Calu3 (cell line): ENCODE data around the gene NMRAL1. TPM values are rescaled to one million over a fixed set of nuclear protein-coding genes. Genes with fewer than 3 reads are reported as not detected.

ENCODE experiments used
- BruUV-seq: library from RNA; stranded (reverse); fragments of 400-500 nt; replicated peaks from 2 replicates; lab custom pipeline; 2021; lab: Mats Ljungman, UMichigan
- CTCF ChIA-PET: fragments of 300-600 bp; sonication (Branson Sonifier 250); formaldehyde crosslinking; loops from one replicate; lab custom pipeline; 2022; ENCODE audit warnings: antibody characterized with exemption; lab: Charles Lee
- DNase-seq: peaks from one replicate; pipeline ENCODE4 v3.0.0; 2022
- H3K27ac Mint-ChIP-seq: one replicate; pipeline ENCODE4 v1.8.0; 2022; ENCODE audit warnings: mixed read lengths; ENCODE audit not compliant: unreplicated experiment
- H3K27me3 Mint-ChIP-seq: one replicate; pipeline ENCODE4 v1.8.0; 2022; ENCODE audit warnings: mixed read lengths; ENCODE audit not compliant: unreplicated experiment
- H3K36me3 Mint-ChIP-seq: one replicate; pipeline ENCODE4 v1.8.0; 2022; ENCODE audit warnings: mild to moderate bottlenecking, moderate library complexity, mixed read lengths; ENCODE audit not compliant: insufficient read depth, unreplicated experiment
- H3K4me1 Mint-ChIP-seq: one replicate; pipeline ENCODE4 v1.8.0; 2022; ENCODE audit warnings: mild to moderate bottlenecking, low read depth, mixed read lengths; ENCODE audit not compliant: unreplicated experiment
- H3K4me3 Mint-ChIP-seq: one replicate; pipeline ENCODE4 v1.8.0; 2022; ENCODE audit warnings: mild to moderate bottlenecking, low read depth, moderate library complexity, mixed read lengths; ENCODE audit not compliant: unreplicated experiment
- H3K9me3 Mint-ChIP-seq: one replicate; pipeline ENCODE4 v1.8.0; 2022; ENCODE audit warnings: low read depth, mixed read lengths; ENCODE audit not compliant: unreplicated experiment
- CTCF ChIP-seq: fragments of 200-600 bp; IDR thresholded peaks from one replicate; pipeline ENCODE4 v1.8.0; 2022; ENCODE audit warnings: antibody characterized with exemption; ENCODE audit not compliant: unreplicated experiment
- intact Hi-C: fragments of 100-400 bp; cut with micrococcal nuclease; formaldehyde crosslinking; loops from one replicate; pipeline ENCODE4 v1.10.0; 2022; ENCODE audit not compliant: unreplicated experiment
- total RNA-seq: library from RNA; stranded (reverse); gene quantifications from 2 replicates; pipeline ENCODE4 v1.2.3, GENCODE V29; 2022

Gene NMRAL1
- total RNA-seq, 1 experiment from 2014 or later: 101 TPM

- Mint-ChIP-seq H3K36me3 (peaks cover 15% of the 10 kb centered on the region), H3K4me3 (peak overlapping the region; percentile 26), H3K4me1 (peaks cover 76% of the 10 kb centered on the region), H3K27me3 (no peaks in the 10 kb centered on the region), H3K9me3 (no peaks in the 10 kb centered on the region), H3K27ac (peak overlapping the region; percentile 58)
- TF ChIP-seq CTCF: no peak
- intact Hi-C loops: no loop called here
- no peak for DNase-seq
- CTCF ChIA-PET: interaction anchor here (0.6 kb wide), 1 partner anchor 227 kb away, joined by 3 read pairs; no protein-coding TSS in a partner anchor
- no TSS peak for BruUV-seq
Observed at GRCh38 chr16:4495766-4496165, 21.3 kb upstream of the NMRAL1 start.

GRCh38 chr16:4494746-4495490 lies 20.5 kb upstream of the NMRAL1 start:
- Mint-ChIP-seq H3K4me3 (peak overlapping the region; percentile 30), H3K36me3 (peaks cover 18% of the 10 kb centered on the region), H3K27me3 (no peaks in the 10 kb centered on the region), H3K9me3 (no peaks in the 10 kb centered on the region), H3K4me1 (peaks cover 69% of the 10 kb centered on the region), H3K27ac (peak overlapping the region; percentile 58)
- TF ChIP-seq CTCF: no peak
- CTCF ChIA-PET: interaction anchor here (0.7 kb wide), 1 partner anchor 17 kb away, joined by 3 read pairs; no protein-coding TSS in a partner anchor
- intact Hi-C loops: no loop called here
- DNase-seq: peak; percentile 55
- no TSS peak for BruUV-seq

- BruUV-seq: no TSS peak
- Mint-ChIP-seq H3K4me3 (no peak overlapping the region), H3K36me3 (peaks cover 30% of the 10 kb centered on the region), H3K4me1 (peaks cover 62% of the 10 kb centered on the region), H3K27me3 (no peaks in the 10 kb centered on the region), H3K9me3 (no peaks in the 10 kb centered on the region), H3K27ac (no peak overlapping the region)
- TF ChIP-seq CTCF: no peak
- intact Hi-C loops: no loop called here
- CTCF ChIA-PET: interaction anchor here (0.7 kb wide), 1 partner anchor 615 kb away, joined by 3 read pairs; no protein-coding TSS in a partner anchor
- DNase-seq: no peak
Observed at GRCh38 chr16:4491898-4492297, 17.5 kb upstream of the NMRAL1 start.

- Mint-ChIP-seq H3K36me3 (peaks cover 26% of the 10 kb centered on the region), H3K27ac (no peak overlapping the region), H3K27me3 (no peaks in the 10 kb centered on the region), H3K4me1 (peaks cover 54% of the 10 kb centered on the region), H3K4me3 (no peak overlapping the region), H3K9me3 (no peaks in the 10 kb centered on the region)
- CTCF ChIA-PET: interaction anchor here (0.6 to 1.0 kb wide), 2 partner anchors 10 to 1267 kb away, joined by 3 read pairs; no protein-coding TSS in a partner anchor
- no TSS peak for BruUV-seq
- no peak for DNase-seq
- TF ChIP-seq CTCF: no peak
- intact Hi-C loops: no loop called here
Observed at GRCh38 chr16:4489030-4489429, 14.6 kb upstream of the NMRAL1 start.
